ENCODE data around the gene RREB1. TPM values are rescaled to one million over a fixed set of nuclear protein-coding genes. Genes with fewer than 3 reads are reported as not detected.

RREB1 gene
- total RNA-seq, 1 experiment from 2014 or later: 51.1 TPM

GRCh38 chr6:7071405-7071804 is 36.4 kb upstream of the RREB1 start:
- BruUV-seq (replicated peaks): no TSS peak
- ChIA-PET POLR2A (no interaction called here), CTCF (no interaction called here)
- Mint-ChIP-seq H3K27me3 (ENCODE audit: insufficient read depth, unreplicated experiment) (no peaks in the 10 kb centered on the region), H3K4me3 (ENCODE audit: unreplicated experiment) (no peak overlapping the region), H3K27ac (ENCODE audit: unreplicated experiment) (no peak overlapping the region), H3K4me1 (ENCODE audit: low read depth, unreplicated experiment) (no peaks in the 10 kb centered on the region), H3K36me3 (ENCODE audit: insufficient read depth, unreplicated experiment) (no peaks in the 10 kb centered on the region), H3K9me3 (ENCODE audit: unreplicated experiment) (no peaks in the 10 kb centered on the region)
- Histone ChIP-seq H3K4me3 (ENCODE audit: low read depth, low read length) (no peak overlapping the region), H3K27me3 (replicated peaks; ENCODE audit: control insufficient read depth, insufficient read depth, low read length) (no peaks in the 10 kb centered on the region), H3K36me3 (ENCODE audit: control insufficient read depth, insufficient read depth, low read length) (no peaks in the 10 kb centered on the region), H3K4me1 (no peaks in the 10 kb centered on the region), H3K9me3 (no peaks in the 10 kb centered on the region)
- intact Hi-C loops (cut with micrococcal nuclease; ENCODE audit: unreplicated experiment): no loop called here
- no peak for TF ChIP-seq CTCF (IDR thresholded peaks at IDR 0.05; ENCODE audit: insufficient read depth in 1 of 2, low read depth in 1 of 2, low read length in 1 of 2, severe bottlenecking in 1 of 2, unreplicated experiment in 1 of 2)
- no peak for DNase-seq

GRCh38 chr6:7073082-7073820 is 34.5 kb upstream of the RREB1 start:
- Histone ChIP-seq H3K4me1 (no peaks in the 10 kb centered on the region), H3K9me3 (no peaks in the 10 kb centered on the region), H3K4me3 (ENCODE audit: low read depth, low read length) (no peak overlapping the region), H3K36me3 (ENCODE audit: control insufficient read depth, insufficient read depth, low read length) (no peaks in the 10 kb centered on the region), H3K27me3 (replicated peaks; ENCODE audit: control insufficient read depth, insufficient read depth, low read length) (no peaks in the 10 kb centered on the region)
- no peak for TF ChIP-seq CTCF (IDR thresholded peaks at IDR 0.05; ENCODE audit: insufficient read depth in 1 of 2, low read depth in 1 of 2, low read length in 1 of 2, severe bottlenecking in 1 of 2, unreplicated experiment in 1 of 2)
- Mint-ChIP-seq H3K27me3 (ENCODE audit: insufficient read depth, unreplicated experiment) (no peaks in the 10 kb centered on the region), H3K4me1 (ENCODE audit: low read depth, unreplicated experiment) (no peaks in the 10 kb centered on the region), H3K36me3 (ENCODE audit: insufficient read depth, unreplicated experiment) (no peaks in the 10 kb centered on the region), H3K9me3 (ENCODE audit: unreplicated experiment) (no peaks in the 10 kb centered on the region), H3K4me3 (ENCODE audit: unreplicated experiment) (no peak overlapping the region), H3K27ac (ENCODE audit: unreplicated experiment) (no peak overlapping the region)
- CTCF ChIA-PET: no interaction called here
- BruUV-seq (replicated peaks): no TSS peak
- no peak for DNase-seq
- intact Hi-C loops (cut with micrococcal nuclease; ENCODE audit: unreplicated experiment): no loop called here
- POLR2A ChIA-PET: no interaction called here

GRCh38 chr6:7073821-7074525 is 33.8 kb upstream of the RREB1 start:
- Mint-ChIP-seq H3K27ac (ENCODE audit: unreplicated experiment) (no peak overlapping the region), H3K4me1 (ENCODE audit: low read depth, unreplicated experiment) (no peaks in the 10 kb centered on the region), H3K9me3 (ENCODE audit: unreplicated experiment) (no peaks in the 10 kb centered on the region), H3K36me3 (ENCODE audit: insufficient read depth, unreplicated experiment) (no peaks in the 10 kb centered on the region), H3K4me3 (ENCODE audit: unreplicated experiment) (no peak overlapping the region), H3K27me3 (ENCODE audit: insufficient read depth, unreplicated experiment) (no peaks in the 10 kb centered on the region)
- no peaks in the 10 kb centered on the region for H3K36me3 ChIP-seq (ENCODE audit: control insufficient read depth, insufficient read depth, low read length)
- ChIA-PET CTCF (no interaction called here), POLR2A (no interaction called here)
- intact Hi-C loops (cut with micrococcal nuclease; ENCODE audit: unreplicated experiment): no loop called here
- no peaks in the 10 kb centered on the region for H3K27me3 ChIP-seq (replicated peaks; ENCODE audit: control insufficient read depth, insufficient read depth, low read length)
- no TSS peak for BruUV-seq (replicated peaks)
- no peak overlapping the region for H3K4me3 ChIP-seq (ENCODE audit: low read depth, low read length)
- no peak for TF ChIP-seq CTCF (IDR thresholded peaks at IDR 0.05; ENCODE audit: insufficient read depth in 1 of 2, low read depth in 1 of 2, low read length in 1 of 2, severe bottlenecking in 1 of 2, unreplicated experiment in 1 of 2)
- DNase-seq: no peak
- H3K9me3 ChIP-seq: no peaks in the 10 kb centered on the region
- H3K4me1 ChIP-seq: no peaks in the 10 kb centered on the region

Data from Caco-2 (cell line).